Measurements from ENCODE around the gene ACER2. TPM values are rescaled to one million over a fixed set of nuclear protein-coding genes. Genes with fewer than 3 reads are reported as not detected.

ACER2 gene
- total and polyA plus RNA-seq, 12 donors, result 0.52 to 8.7 (median 3.6) TPM

DNA sequence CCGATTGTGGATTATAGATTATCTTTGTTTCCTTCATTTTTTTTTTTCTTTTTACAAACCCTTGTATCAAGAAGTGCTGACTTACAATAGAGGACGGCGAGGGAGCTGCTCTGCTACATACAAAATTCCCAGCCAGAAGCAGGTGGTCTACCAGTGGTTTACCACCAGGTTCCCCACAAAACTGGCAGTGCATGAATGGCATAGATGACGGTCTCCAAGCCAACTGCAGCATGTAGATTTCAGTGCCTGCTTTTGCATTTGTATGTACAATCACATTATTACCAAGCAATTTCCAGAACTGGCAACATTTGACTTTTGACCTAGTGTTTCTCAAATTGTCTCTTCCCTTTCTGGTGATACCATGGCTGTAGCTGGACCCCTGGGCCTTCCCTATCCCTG, 84.0 kb downstream of the ACER2 start:
- ATAC-seq (no peak), DNase-seq (no peak)
- Histone ChIP-seq H3K36me3 (no peaks in the 10 kb centered on the region), H3K27ac (peak overlapping the region in 7 of 10 donors; percentile 14 to 71 (median 59)), H3K27me3 (peaks cover 0 to 9% (median 0%) of the 10 kb centered on the region in 7 donors), H3K9me3 (no peaks in the 10 kb centered on the region), H3K4me1 (peaks cover 0 to 20% (median 11%) of the 10 kb centered on the region in 9 donors), H3K4me3 (peak overlapping the region in 5 of 10 donors; percentile 13 to 45 (median 38))
- intact Hi-C loops (cut with DNase I), result loop anchor here in 5 of 10 donors (5.0 to 10.0 kb wide), 5 partner anchors 145 to 1460 kb away; no protein-coding TSS in a partner anchor
- TF ChIP-seq, protein P1, sequence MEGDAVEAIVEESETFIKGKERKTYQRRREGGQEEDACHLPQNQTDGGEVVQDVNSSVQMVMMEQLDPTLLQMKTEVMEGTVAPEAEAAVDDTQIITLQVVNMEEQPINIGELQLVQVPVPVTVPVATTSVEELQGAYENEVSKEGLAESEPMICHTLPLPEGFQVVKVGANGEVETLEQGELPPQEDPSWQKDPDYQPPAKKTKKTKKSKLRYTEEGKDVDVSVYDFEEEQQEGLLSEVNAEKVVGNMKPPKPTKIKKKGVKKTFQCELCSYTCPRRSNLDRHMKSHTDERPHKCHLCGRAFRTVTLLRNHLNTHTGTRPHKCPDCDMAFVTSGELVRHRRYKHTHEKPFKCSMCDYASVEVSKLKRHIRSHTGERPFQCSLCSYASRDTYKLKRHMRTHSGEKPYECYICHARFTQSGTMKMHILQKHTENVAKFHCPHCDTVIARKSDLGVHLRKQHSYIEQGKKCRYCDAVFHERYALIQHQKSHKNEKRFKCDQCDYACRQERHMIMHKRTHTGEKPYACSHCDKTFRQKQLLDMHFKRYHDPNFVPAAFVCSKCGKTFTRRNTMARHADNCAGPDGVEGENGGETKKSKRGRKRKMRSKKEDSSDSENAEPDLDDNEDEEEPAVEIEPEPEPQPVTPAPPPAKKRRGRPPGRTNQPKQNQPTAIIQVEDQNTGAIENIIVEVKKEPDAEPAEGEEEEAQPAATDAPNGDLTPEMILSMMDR (IDR thresholded peaks at IDR 0.05), result no peak
- 78% methylated on average over 4 of the region's 4 CpGs for WGBS, 2 donors

DNA sequence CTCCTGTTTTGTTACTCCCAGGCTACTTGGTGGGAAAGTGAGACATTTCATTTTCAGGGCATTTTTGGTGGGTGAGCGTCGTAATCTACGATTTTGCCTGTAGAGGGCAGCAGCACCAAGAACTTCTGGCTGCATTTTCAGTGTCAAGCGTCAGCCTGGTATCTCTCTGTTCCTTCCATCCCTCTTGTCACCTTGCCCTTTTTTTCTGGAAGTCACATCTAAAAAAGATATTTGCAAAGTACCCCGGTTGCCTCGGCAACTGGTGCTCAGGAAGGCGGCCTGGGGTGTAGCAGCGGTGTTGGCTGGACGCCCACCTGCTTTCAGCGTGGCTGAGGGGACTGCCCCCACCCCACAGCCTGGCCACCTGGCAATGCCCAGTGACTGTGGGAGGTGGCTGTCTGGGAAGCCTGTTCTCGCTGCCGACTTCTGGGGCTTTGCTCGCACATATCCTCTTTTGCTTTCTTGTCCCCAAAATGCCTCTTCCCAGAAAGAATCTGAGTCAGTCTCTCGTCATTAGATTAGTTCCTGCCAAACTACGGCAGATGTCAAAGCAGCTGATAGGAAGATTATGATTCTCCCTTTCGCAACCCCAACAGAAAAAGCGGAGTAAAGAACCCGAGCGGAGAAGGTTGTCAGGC, 84.5 kb downstream of the ACER2 start:
- 8 to 10% methylated on average over 19 of the region's 19 CpGs for WGBS, 2 donors
- Histone ChIP-seq H3K36me3 (no peaks in the 10 kb centered on the region), H3K4me1 (peaks cover 0 to 20% (median 11%) of the 10 kb centered on the region in 9 donors), H3K4me3 (peak overlapping the region in 7 of 10 donors; percentile 13 to 45 (median 33)), H3K9me3 (no peaks in the 10 kb centered on the region), H3K27me3 (peaks cover 0 to 9% (median 0%) of the 10 kb centered on the region in 7 donors), H3K27ac (peak overlapping the region in 8 of 10 donors; percentile 18 to 72 (median 57))
- intact Hi-C loops (cut with DNase I), result loop anchor here in 5 of 10 donors (5.0 to 10.0 kb wide), 5 partner anchors 144 to 1459 kb away; no protein-coding TSS in a partner anchor
- peak; percentile 79 to 94 (median 82) for ATAC-seq
- TF ChIP-seq, protein P1 (IDR thresholded peaks at IDR 0.05), result peak; percentile 56 to 83 (median 73)
- peak; percentile 73 to 79 for DNase-seq

DNA sequence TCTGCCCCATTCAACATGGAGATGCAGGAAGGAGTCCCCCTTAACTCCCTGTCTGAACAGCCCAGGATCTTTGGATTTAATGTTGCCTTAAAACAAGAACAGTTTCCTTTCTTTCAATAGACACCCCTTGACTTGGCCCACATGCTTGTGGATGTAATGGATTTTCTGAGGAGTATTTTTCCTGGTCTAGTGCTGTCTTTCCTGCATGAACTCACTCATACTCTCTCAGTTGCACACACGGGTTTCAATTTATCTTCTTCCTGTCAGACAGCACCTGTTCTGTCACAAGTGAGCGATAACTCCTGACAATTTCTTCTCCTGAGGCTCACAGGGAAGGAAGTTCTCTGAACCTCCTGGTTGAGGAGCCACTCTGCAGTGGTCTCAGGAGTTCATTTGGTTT, 85.1 kb downstream of the ACER2 start:
- Histone ChIP-seq H3K4me1 (peaks cover 0 to 20% (median 11%) of the 10 kb centered on the region in 9 donors), H3K27ac (peak overlapping the region in 7 of 10 donors; percentile 18 to 72 (median 57)), H3K4me3 (peak overlapping the region in 2 of 10 donors; percentile 27 to 45), H3K9me3 (no peaks in the 10 kb centered on the region), H3K36me3 (no peaks in the 10 kb centered on the region), H3K27me3 (peaks cover 0 to 9% (median 0%) of the 10 kb centered on the region in 7 donors)
- ATAC-seq (peak in 4 of 8 donors; percentile 18 to 55 (median 52)), DNase-seq (no peak)
- TF ChIP-seq, protein P1 (IDR thresholded peaks at IDR 0.05), result no peak
- intact Hi-C loops (cut with DNase I), result loop anchor here in 5 of 10 donors (5.0 to 10.0 kb wide), 5 partner anchors 143 to 1458 kb away; no protein-coding TSS in a partner anchor
- WGBS, 2 donors, result 41 to 47% methylated on average over 2 of the region's 2 CpGs

DNA sequence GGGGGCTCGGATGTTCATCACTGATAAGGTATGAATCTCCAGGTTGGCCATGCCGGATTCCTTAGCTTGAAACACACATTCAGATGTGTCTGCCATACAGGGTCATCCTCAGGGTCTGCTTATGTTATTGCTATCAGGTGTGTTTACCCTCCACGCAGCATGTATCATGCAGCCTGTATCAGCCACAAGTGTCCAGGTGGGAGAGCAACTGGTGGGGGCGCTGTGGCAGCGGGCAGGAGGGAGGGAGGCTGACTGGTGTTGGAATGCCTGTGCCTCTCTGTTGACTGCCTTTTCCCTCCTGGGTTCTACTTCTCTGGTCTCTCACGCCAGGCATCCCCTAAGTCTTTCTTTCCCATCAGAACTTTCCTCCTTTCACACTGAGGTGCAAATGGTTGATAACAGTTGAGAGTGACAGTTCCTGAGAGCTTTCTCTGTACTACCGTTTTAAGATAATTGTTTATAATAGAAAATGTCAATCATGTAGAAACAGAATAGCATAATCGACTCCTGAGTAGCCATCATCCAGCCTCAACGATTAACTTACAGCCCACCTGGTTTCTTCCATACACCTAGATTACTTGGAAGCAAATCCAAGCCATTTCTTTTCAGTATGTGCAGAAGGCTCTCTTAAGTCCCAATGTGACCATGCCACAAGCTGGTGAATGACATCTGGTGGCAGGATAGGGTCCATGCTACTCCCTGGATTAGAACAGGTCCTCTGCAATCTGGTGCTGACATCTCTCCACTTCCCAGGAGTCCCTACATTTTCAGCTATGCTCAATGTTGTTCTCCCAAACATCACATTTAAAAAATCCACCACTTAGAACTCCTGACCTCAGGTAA, 86.6 kb downstream of the ACER2 start:
- ATAC-seq (no peak), DNase-seq (no peak)
- peaks cover 0 to 9% (median 0%) of the 10 kb centered on the region in 7 donors for H3K27me3 ChIP-seq
- peaks cover 0 to 7% (median 0%) of the 10 kb centered on the region in 11 donors for H3K9me3 ChIP-seq
- TF ChIP-seq, protein P1 (IDR thresholded peaks at IDR 0.05), result no peak
- H3K27ac ChIP-seq, result peak overlapping the region in 1 of 10 donors; percentile 72
- intact Hi-C loops (cut with DNase I), result loop anchor here in 2 of 10 donors (10.0 kb wide), 2 partner anchors 159 to 429 kb away; no protein-coding TSS in a partner anchor
- peaks cover 0 to 20% (median 11%) of the 10 kb centered on the region in 9 donors for H3K4me1 ChIP-seq
- no peaks in the 10 kb centered on the region for H3K36me3 ChIP-seq
- no peak overlapping the region for H3K4me3 ChIP-seq
- 60% methylated on average over 9 of the region's 9 CpGs for WGBS, 2 donors
